Gastrocnemius medialis (tissue), 4 donors: ENCODE data around the gene CTTNBP2.

Source experiments
- POLR2A ChIP-seq, 2 donors: fragments of 450-650 bp; IDR thresholded peaks; one replicate each; pipeline ENCODE4 v1.6.1; 2017; ENCODE audit warnings: antibody characterized with exemption in 2 of 2, mild to moderate bottlenecking in 2 of 2, moderate library complexity in 2 of 2
- TF ChIP-seq, protein P1 (sequence below), 5 experiments: fragments of 450-650 bp in 3 of 5; fragments of 200-600 bp in 2 of 5; sonication (generic) in 2 of 5; IDR thresholded peaks in 4 of 5; conservative IDR thresholded peaks in 1 of 5; 1 replicate in 4 of 5; 2 replicates in 1 of 5; pipeline ENCODE4 v1.5.1; 2016 to 2019; ENCODE audit warnings: antibody characterized with exemption in 5 of 5, mild to moderate bottlenecking in 3 of 5, moderate library complexity in 3 of 5

DNA sequence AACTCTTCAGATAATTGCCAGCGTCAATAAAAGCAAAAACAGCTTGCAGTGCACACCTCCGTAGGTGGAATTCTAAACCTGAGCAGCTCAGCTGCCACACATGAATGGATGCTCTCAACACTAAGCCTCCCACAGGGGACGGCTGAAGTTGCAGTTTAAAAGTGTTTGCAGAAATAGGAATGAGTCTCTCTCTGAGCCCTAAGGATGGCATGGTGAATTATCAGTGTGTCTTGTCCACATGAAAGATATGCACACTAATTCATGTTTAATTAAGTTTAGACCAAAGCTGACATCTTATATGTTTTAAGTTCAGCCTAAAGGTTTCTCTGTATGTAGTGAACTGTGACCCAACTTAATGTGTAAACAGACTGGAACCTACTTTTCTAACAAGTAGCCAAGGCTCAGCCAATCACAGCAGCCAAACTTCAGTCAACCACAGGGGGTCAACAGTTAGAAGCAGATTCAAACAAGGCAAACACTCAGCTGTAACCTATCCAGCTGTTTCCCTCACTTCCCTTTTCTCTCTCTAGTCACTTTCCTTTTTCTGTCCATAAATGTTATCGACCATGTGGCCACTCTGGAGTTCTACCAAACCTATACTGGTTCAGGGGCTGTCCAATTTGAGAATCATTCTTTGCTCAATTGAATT lies 38.1 kb downstream of the CTTNBP2 start:
- no peak for TF ChIP-seq POLR2A (IDR thresholded peaks at IDR 0.05)
- TF ChIP-seq, protein P1, sequence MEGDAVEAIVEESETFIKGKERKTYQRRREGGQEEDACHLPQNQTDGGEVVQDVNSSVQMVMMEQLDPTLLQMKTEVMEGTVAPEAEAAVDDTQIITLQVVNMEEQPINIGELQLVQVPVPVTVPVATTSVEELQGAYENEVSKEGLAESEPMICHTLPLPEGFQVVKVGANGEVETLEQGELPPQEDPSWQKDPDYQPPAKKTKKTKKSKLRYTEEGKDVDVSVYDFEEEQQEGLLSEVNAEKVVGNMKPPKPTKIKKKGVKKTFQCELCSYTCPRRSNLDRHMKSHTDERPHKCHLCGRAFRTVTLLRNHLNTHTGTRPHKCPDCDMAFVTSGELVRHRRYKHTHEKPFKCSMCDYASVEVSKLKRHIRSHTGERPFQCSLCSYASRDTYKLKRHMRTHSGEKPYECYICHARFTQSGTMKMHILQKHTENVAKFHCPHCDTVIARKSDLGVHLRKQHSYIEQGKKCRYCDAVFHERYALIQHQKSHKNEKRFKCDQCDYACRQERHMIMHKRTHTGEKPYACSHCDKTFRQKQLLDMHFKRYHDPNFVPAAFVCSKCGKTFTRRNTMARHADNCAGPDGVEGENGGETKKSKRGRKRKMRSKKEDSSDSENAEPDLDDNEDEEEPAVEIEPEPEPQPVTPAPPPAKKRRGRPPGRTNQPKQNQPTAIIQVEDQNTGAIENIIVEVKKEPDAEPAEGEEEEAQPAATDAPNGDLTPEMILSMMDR (IDR thresholded peaks at IDR 0.05 in 4 of 5, conservative IDR thresholded peaks at IDR 0.05 in 1 of 5), result no peak
